Heart right ventricle (tissue), 16 donors: ENCODE data around the gene CPD. TPM values are rescaled to one million over a fixed set of nuclear protein-coding genes. Genes with fewer than 3 reads are reported as not detected.

ENCODE experiments used
- ATAC-seq, 8 donors: fragments of 200-7000 bp; cut with Tn5 transposase; one replicate each; pipeline ENCODE4 v1.9.1; 2020; ENCODE audit warnings: mild to moderate bottlenecking in 8 of 8, moderate library complexity in 8 of 8, moderate number of reproducible peaks in 1 of 8
- DNase-seq, 2 donors: peaks; one replicate each; pipeline ENCODE4 v3.0.0-alpha.2; 2020
- H3K27ac ChIP-seq, 10 donors: fragments of 200-600 bp; sonication (generic) in 2 of 10; one replicate each; pipeline versions ENCODE4 v1.5.0 to v1.8.0; 2020 to 2022; ENCODE audit warnings: mild to moderate bottlenecking in 3 of 10
- H3K27me3 ChIP-seq, 7 donors: fragments of 200-600 bp; one replicate each; pipeline ENCODE4 v1.8.0; 2021 to 2022; ENCODE audit warnings: mild to moderate bottlenecking in 2 of 7
- H3K36me3 ChIP-seq, 9 donors: fragments of 200-600 bp; sonication (generic) in 1 of 9; one replicate each; pipeline versions ENCODE4 v1.5.0 to v1.8.0; 2020 to 2022; ENCODE audit warnings: mild to moderate bottlenecking in 2 of 9
- H3K4me1 ChIP-seq, 9 donors: fragments of 200-600 bp; sonication (generic) in 1 of 9; one replicate each; pipeline versions ENCODE4 v1.5.0 to v1.8.0; 2020 to 2022; ENCODE audit warnings: mild to moderate bottlenecking in 4 of 9
- H3K4me3 ChIP-seq, 10 donors: fragments of 200-600 bp; sonication (generic) in 2 of 10; one replicate each; pipeline versions ENCODE4 v1.5.0 to v1.8.0; 2020 to 2022; ENCODE audit warnings: mild to moderate bottlenecking in 7 of 10, moderate library complexity in 2 of 10
- H3K9me3 ChIP-seq, 11 donors: fragments of 200-600 bp in 10 of 11; sonication (generic) in 2 of 11; one replicate each; pipeline versions ENCODE4 v1.5.0 to v1.8.0; 2013 to 2022; ENCODE audit warnings: mild to moderate bottlenecking in 2 of 11, control low read depth in 1 of 11, moderate library complexity in 1 of 11
- WGBS, 2 donors: extraction: QIAGEN DNeasy Blood & Tissue Kit; methylation state at CpG; one replicate each; pipeline ENCODE4 v1.1.7; 2013; ENCODE audit warnings: inconsistent platforms in 1 of 2; 5-methylcytosine and 5-hydroxymethylcytosine counted together
- intact Hi-C, 10 donors: fragments of 100-400 bp; cut with DNase I; formaldehyde crosslinking; loops; one replicate each; pipeline versions ENCODE4 v1.11.1 to v1.14.2; 2022
- polyA plus RNA-seq, 2 donors: library from polyadenylated mRNA; stranded (reverse); fragments of 200-250 nt; gene quantifications; one replicate each; pipeline ENCODE4 v1.2.3, GENCODE V29; 2013
- total RNA-seq, 10 donors: library from RNA; stranded (reverse); fragmentation: NEBNext Ultra II Directional in 3 of 10; extraction: Animal tissue kit (Norgen Biotek cat#: 25700) in 3 of 10; gene quantifications; one replicate each; pipeline versions ENCODE4 v1.2.1 to v1.2.4, GENCODE V29; 2021 to 2023
- TF ChIP-seq, protein P1 (sequence below), 9 donors: fragments of 200-600 bp; sonication (generic) in 2 of 9; IDR thresholded peaks; one replicate each; pipeline versions ENCODE4 v1.5.0 to v1.8.0; 2021 to 2022; ENCODE audit warnings: antibody characterized with exemption in 9 of 9, mild to moderate bottlenecking in 5 of 9, moderate library complexity in 1 of 9
- donor health status: Arrhythmogenic right ventricular cardiomyopathy.
- donor health status: ischemic (EF 13 %, LVEDD 7.1; RV severe dilation, severe dysfunction).
- donor health status: healthy with polysubstance abuse.
- donor health status: DM: no; HTN: yes; CAD: no.
- donor health status: DM: no; HTN: no; CAD: no.
- donor health status: ischemic (EF 25% LVEDD 6.9; RV normal size, moderate dysfunction).
- donor health status: ischemic (EF 25% LVEDD 5.7; RV mildly dilated, moderate dysfunction).
- donor health status: healthy.
- donor health status: DM: yes; HTN: yes; CAD: no.
- donor health status: Ischemic cardiomyopathy.
- donor health status: ischemic (EF 35%, LVEDD 5.7; RV mildly dilated, moderate dysfunction).
- donor health status: nonischemic (EF 11% LVEDD 7.7; RV severe dilation, severe dysfunction).
- donor health status: DM: yes; HTN: yes; CAD: no.
- donor health status: PGD.
- donor health status: ischemic (EF 29% LVEDD 5.4; RV normal size, mild dysfunction).
- donor health status: nonischemic (EF 23%, LVEDD 6.1; RV moderate dilation, normal function).

The CPD gene
- total and polyA plus RNA-seq, 12 donors, result 4.2 to 44.0 (median 22.6) TPM

GRCh38 chr17:30393491-30393890 lies 14.8 kb downstream of the CPD start:
- H3K9me3 ChIP-seq, result no peaks in the 10 kb centered on the region
- peaks cover 0 to 15% (median 0%) of the 10 kb centered on the region in 9 donors for H3K4me1 ChIP-seq
- 97 to 98% methylated on average over 4 of the region's 4 CpGs for WGBS, 2 donors
- peaks cover 0 to 46% (median 0%) of the 10 kb centered on the region in 9 donors for H3K36me3 ChIP-seq
- H3K27me3 ChIP-seq, result no peaks in the 10 kb centered on the region
- no peak overlapping the region for H3K4me3 ChIP-seq
- no peak for DNase-seq
- H3K27ac ChIP-seq, result no peak overlapping the region
- intact Hi-C loops, result no loop called here
- ATAC-seq, result no peak
- TF ChIP-seq, protein P1, sequence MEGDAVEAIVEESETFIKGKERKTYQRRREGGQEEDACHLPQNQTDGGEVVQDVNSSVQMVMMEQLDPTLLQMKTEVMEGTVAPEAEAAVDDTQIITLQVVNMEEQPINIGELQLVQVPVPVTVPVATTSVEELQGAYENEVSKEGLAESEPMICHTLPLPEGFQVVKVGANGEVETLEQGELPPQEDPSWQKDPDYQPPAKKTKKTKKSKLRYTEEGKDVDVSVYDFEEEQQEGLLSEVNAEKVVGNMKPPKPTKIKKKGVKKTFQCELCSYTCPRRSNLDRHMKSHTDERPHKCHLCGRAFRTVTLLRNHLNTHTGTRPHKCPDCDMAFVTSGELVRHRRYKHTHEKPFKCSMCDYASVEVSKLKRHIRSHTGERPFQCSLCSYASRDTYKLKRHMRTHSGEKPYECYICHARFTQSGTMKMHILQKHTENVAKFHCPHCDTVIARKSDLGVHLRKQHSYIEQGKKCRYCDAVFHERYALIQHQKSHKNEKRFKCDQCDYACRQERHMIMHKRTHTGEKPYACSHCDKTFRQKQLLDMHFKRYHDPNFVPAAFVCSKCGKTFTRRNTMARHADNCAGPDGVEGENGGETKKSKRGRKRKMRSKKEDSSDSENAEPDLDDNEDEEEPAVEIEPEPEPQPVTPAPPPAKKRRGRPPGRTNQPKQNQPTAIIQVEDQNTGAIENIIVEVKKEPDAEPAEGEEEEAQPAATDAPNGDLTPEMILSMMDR (IDR thresholded peaks at IDR 0.05), result no peak

DNA sequence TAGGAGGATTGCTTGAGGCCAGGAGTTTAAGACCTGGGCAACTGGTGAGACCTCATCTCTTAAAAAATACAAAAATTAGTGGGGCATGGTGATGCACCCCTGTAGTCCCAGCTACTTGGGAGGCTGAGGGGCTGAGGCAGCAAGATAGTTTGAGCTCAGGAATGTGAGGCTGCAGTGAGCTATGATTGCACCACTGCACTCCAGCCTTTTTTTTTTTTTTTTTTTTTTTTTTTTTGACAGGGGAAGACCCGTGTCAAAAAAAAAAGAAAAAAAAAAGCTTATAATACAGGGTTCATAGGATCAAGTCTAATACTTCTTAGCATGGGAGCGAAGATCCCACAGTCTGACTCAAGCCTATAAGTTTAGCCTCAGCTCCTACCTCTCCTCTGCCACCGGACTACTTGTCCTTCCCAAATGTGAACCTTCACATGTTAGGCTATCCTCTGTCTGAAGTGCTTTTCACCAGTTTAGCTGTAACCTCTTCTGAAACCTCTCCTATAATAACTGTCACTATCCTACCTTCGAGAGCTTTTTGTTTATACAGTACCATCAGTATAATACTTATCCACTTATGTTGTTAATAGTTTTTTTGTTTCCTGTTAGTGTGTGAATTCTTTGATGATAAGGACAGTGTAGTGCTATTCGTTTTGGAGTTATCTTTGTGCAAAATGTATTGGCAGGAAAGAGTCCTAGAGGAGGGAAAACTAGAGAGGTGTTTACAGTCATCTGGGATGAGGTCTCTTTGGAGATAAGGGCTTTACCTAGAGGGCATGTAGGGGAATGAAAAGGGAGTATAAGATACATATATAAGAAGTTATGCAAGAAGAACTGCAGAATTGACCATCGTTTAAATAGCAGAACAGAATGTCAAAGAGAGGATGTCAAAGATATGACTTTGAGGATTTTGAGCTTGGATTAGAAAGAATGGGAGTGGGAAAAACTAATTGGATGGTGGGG lies 15.5 kb downstream of the CPD start:
- intact Hi-C loops, result no loop called here
- no peak overlapping the region for H3K4me3 ChIP-seq
- H3K4me1 ChIP-seq, result peaks cover 0 to 11% (median 0%) of the 10 kb centered on the region in 9 donors
- H3K36me3 ChIP-seq, result peaks cover 0 to 40% (median 0%) of the 10 kb centered on the region in 9 donors
- no peak overlapping the region for H3K27ac ChIP-seq
- no peak for DNase-seq
- TF ChIP-seq, protein P1 (IDR thresholded peaks at IDR 0.05), result no peak
- no peak for ATAC-seq
- no peaks in the 10 kb centered on the region for H3K9me3 ChIP-seq
- H3K27me3 ChIP-seq, result no peaks in the 10 kb centered on the region
- WGBS, 2 donors, result 55 to 60% methylated on average over 5 to 6 of the region's 6 CpGs

DNA sequence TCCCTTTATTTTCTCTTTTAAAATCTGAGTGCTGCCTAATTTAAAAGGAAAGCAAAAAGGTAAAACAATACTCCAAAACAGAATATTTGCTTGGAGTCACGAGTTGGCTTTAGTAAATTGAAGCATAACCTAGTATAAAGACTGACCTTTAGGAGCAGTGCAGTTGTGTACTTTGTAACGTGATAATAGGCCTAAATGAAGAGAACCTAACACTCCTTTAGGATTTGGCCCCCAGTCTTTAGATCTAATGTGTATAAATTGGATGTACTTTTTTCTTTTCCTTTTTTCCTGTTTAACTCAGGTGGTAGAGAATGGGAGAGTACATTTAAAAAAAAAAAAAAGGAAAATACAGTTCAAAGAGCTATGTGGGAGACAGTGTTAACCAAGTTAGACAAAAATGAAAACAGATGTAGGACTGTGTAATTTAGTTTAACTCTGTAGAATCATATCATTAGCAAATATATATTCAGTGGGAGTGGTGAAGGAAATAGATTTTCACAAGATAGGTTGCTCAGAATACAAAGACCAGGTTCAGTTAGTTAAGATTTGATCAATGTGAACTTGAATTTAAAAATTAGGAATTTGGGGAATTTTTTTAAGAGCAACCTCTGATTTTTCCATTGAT lies 16.8 kb downstream of the CPD start:
- no peak overlapping the region for H3K4me3 ChIP-seq
- DNase-seq (no peak), ATAC-seq (no peak)
- intact Hi-C loops, result no loop called here
- H3K27ac ChIP-seq, result no peak overlapping the region
- TF ChIP-seq, protein P1 (IDR thresholded peaks at IDR 0.05), result no peak
- H3K9me3 ChIP-seq, result no peaks in the 10 kb centered on the region
- H3K4me1 ChIP-seq, result peaks cover 0 to 5% (median 0%) of the 10 kb centered on the region in 9 donors
- H3K27me3 ChIP-seq, result no peaks in the 10 kb centered on the region
- peaks cover 0 to 27% (median 0%) of the 10 kb centered on the region in 9 donors for H3K36me3 ChIP-seq
- 72 to 81% methylated on average over 2 of the region's 2 CpGs for WGBS, 2 donors

GRCh38 chr17:30396129-30396528 lies 17.4 kb downstream of the CPD start:
- no peaks in the 10 kb centered on the region for H3K9me3 ChIP-seq
- no peaks in the 10 kb centered on the region for H3K27me3 ChIP-seq
- H3K4me1 ChIP-seq, result peaks cover 0 to 5% (median 0%) of the 10 kb centered on the region in 9 donors
- H3K36me3 ChIP-seq, result peaks cover 0 to 21% (median 0%) of the 10 kb centered on the region in 9 donors
- TF ChIP-seq, protein P1 (IDR thresholded peaks at IDR 0.05), result no peak
- ATAC-seq, result no peak
- intact Hi-C loops, result no loop called here
- H3K4me3 ChIP-seq, result no peak overlapping the region
- WGBS, 2 donors, result 79 to 88% methylated on average over 1 of the region's 1 CpG
- no peak for DNase-seq
- no peak overlapping the region for H3K27ac ChIP-seq
